ENCODE results near the gene SCNN1B.

DNA sequence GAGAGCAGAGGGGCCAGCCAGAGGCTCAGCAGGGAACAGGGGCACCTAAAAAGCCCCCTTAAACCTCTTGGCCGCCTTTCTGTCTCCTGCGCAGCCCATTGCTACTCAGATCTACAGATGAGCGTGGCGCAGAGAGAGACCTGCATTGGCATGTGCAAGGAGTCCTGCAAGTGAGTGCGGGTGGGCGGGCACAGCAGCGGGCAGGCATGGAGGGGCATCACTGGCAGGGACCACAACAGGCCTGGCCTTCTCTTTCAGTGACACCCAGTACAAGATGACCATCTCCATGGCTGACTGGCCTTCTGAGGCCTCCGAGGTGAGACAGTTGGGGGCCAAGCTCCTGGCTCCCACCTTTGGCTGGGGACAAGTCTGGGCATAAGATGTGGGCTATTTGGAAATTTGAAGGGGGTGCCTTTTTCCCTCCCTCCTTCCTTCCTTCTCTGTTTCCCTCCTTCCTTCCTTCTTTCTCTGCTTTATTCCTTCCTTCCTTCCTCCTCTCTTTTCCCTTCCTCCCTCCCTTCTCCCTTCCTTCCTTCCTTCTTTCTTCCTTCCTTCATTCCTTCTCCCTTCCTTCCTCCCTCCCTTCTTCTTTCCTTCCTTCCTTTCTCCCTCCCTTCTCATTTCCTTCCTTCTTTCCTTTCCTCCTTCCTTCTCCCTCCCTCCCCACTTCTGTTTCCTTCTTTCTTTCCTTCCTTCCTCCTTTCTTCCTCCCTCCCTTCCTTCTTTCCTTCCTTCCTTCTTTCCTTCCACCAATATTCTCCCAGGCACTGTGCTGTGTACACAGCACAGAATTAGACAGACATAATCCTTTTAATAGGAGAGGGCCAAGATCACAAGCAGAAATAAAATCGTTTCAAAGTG, 75.2 kb downstream of the SCNN1B start:
- TF ChIP-seq CTCF (IDR thresholded peaks at IDR 0.05) (no peak), POLR2A (IDR thresholded peaks at IDR 0.05) (no peak), POLR2AphosphoS5 (IDR thresholded peaks at IDR 0.05) (no peak)
